Fibroblast of the conjunctiva (primary cell): Measurements from ENCODE around the gene FNDC3B.

Experiments used
- DNase-seq: peaks from one replicate; pipeline ENCODE4 v3.0.0-alpha.2; 2010; ENCODE audit warnings: low read depth

FNDC3B gene

DNA sequence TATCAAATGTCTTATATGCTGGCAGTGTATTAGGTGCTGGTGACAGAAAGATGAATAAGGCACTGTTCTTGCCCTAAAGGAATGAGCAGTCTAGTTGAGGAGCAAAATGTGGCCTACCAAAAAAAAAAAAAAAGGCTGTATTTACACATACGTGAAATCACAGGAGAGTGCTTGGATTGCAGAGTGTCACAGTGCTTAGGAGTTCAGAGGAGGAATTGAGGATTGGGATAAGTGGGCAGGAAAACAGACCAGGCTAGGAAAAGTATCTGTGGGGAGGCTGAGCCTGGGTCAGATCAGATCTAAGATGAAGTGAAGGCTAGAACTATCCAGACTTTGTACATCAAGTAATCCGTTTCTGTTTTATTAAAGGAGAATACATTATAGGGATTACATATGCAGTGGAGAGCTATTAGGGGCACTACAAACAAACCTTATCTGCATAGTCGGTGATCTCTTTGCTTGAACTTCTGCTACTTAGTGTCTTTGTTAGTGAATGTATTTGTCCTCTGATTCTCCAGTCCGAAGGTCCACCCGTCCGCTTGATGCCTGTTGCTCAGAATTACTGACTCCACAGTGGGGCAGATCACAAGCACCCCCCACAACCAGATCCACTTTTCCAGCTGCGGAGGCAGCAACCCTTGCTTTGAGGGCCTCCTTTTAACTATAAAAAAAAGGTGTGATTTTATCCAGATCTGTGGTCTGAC is 80.0 kb downstream of the FNDC3B start:
- DNase-seq, result no peak

- no peak for DNase-seq
Observed at GRCh38 chr3:172120912-172121311, 81.5 kb downstream of the FNDC3B start.

DNA sequence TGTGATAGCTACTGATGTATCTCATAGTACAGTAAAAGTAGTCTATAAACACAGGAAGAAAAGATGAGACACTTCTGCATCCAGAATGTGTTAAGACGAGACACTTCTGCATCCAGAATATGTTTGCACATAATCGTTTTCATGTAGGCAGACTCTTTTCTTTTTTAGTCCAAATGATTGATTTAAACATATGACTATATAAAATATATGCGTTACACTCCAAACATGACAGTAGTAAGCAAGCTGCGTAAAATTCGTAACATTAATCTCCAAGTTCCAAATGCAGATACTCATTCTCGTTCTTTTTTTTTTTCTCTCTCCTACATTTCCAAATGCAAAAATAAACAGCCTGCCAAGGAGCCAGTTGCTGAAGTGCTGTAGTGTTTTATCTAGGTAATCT is 82.6 kb downstream of the FNDC3B start:
- no peak for DNase-seq

DNA sequence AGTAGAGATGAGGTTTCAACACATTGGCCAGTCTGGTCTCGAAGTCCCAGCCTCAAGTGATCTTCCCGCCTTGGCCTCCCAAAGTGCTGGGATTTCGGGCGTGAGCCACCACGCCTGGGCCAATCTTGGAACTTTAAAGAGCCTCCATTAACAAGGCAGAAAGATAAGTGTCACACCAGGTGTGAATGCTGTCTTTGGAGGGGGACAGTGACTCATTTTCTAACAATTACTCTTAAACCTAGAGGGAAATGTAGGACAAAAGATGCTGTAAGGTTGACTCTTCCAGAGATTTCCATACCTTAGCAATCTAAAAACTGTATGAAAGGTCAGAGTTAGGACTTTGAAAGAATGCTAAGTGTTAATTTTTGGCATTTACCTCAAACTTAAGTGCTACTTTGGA is 84.9 kb downstream of the FNDC3B start:
- DNase-seq, result no peak

DNA sequence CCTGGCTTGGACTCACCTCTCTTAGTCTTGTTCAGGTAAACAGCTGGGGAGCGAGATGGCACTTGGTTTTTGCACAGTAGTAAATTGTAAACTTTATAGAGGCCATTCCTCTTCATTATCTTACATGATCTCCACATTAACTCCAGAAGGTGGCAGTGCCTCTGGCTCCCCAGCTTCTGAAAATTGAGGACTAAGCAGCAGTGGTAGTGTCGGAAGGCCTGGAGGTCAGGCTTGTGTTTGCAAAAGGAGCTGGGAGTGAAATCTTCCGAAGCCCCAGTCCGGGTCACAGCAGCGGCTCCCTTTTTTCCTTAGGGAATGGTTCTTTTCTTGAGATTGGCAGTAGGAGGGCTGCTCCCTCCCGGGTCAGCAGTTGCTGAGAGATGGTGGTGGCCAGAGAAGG is 85.7 kb downstream of the FNDC3B start:
- DNase-seq, result no peak

DNA sequence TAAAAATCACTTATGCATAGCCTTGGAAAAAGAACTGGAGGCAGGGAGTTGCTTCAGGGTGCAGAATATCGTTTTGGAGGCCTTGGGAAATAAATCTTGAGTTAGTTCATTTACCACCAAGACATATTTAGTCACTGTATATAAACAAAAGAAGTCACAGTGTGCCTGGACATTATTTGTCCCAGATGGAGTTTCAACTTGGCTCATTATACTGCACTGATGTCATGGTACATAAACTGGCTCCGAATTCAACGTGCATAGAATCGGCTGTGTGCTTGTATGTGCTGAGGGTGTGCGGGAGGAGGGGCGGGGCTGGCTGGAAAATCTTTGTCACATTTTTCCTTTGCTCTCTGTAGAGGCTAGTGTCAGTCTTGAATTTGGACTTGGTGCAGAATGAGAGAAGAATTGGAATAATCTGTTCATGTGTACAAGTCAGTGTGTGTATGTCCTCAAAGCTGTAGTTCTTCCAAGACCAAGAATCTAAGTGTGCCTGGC is 86.6 kb downstream of the FNDC3B start:
- peak; percentile 76 for DNase-seq

DNA sequence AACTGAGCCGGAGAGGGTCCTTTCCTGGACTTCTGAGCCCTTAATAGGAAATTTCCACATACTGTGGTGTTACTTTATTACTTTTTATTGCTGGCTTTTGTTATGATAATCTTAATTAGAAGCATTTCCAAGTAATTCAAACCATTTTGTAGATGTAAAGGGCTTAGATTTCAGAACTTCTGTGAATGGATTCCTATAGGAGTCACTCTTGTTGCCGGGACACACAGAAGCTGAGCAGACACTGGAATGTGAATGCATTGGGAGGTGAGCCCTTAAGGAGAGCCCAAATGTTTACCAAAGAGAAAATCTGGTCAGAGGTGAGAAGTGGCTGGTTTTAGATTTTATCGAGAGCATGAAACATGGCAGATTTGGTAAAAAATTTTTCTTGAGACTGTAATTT is 87.4 kb downstream of the FNDC3B start:
- no peak for DNase-seq

- DNase-seq, result no peak
Observed at GRCh38 chr3:172127141-172127540, 87.8 kb downstream of the FNDC3B start.

DNA sequence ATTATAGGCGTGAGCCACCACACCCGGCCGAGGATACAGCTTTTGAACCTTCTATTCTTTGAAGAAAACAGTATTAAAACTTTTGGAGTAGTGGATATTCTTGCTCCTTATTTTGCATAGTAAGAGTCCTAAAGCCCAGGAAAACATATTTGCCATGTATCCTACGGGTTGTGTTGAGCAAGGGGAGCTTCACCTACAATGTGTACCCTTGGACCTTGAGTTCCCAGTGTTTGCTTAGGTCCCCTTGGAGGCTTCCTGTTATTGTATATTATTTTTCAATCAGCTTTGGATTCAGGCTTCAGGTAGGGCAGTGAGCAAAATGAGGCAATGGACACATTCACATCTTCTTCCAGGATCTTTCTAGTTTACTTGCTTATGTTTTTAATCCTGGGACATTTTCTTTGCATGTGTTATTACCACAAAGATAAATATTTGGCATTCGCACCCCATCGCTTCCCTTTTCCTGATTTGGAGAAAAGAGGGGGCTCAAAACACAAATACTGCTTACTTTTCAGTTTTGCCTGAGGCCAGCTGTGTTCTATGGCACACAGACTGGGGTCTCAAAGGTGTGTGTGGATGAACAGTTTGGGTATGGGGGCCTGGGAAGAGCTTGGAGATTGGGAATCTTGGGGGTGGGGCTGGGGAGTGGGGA is 88.7 kb downstream of the FNDC3B start:
- DNase-seq, result no peak

GRCh38 chr3:172128858-172129257 is 89.5 kb downstream of the FNDC3B start:
- no peak for DNase-seq

DNA sequence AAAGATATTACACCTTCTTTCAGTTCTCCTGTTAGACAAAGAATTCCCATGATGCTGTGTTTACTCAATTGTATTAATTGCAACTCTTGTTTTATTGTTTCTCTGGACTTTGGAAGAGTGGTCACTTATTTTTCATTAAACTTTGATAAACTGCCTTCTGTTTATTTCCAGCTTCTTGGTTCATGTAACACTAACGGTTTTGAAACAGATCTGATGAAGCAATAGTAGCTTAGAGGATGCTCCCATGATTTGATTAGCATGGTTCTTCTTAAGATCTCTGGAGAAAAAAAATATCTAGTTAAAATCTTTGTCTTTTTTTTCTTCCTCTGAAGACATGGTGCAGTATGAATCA is 90.1 kb downstream of the FNDC3B start:
- DNase-seq, result no peak

DNA sequence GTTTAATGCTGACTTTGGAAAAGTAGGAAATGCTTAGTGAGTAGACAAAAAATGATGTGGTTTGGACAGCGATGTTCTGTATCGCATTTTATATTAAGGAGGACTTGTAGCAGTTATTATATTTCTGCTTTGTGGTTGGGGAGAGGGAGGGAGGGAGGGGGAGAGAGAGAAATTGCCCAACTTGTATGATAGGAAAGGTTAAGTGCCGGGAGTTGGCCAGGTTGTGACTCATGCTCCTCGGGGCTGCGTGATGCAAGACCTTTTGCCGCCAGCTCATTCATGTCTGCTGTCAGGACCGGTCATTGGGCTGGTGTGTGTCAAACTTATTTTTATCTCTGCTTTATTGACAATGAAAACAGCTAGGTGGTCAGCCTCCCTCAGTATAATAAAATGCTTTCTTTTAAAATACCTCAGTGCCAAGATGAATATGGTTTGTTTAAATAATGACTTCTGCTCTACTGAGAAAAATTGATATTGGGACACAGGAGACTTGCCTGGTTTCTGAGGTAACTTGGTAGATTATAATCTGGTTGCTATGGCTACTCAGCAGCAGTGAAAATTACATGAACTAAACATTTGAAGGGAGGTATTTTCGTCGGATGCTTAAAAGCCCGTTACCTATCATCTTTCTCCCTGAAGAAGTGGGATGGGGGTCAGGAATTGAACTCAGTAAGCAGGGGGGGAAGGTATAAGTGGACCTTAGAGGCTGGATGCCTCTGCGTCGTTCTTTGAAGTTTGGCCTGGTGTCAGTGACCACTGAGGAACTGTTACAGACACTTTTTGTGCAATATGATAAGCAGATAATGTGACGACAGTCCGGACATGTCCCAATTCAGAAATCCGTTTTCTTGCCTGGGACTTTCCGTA is 90.7 kb downstream of the FNDC3B start:
- DNase-seq, result peak; percentile 99

DNA sequence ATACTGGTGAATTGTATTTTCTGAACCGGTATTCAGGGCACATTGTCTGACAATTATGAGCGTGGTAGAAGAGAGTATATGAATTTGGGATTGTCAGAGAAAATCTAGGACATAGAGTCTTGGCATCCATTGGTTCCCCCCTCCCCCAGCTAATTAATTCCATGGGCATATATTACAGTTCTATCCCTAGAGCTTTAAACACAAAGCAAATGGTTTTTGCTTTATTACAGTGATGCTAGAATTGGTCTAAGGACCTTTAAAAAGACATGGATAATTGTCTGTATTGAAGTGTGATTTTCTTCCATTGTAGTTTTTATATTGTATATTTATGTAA is 91.3 kb downstream of the FNDC3B start:
- no peak for DNase-seq

DNA sequence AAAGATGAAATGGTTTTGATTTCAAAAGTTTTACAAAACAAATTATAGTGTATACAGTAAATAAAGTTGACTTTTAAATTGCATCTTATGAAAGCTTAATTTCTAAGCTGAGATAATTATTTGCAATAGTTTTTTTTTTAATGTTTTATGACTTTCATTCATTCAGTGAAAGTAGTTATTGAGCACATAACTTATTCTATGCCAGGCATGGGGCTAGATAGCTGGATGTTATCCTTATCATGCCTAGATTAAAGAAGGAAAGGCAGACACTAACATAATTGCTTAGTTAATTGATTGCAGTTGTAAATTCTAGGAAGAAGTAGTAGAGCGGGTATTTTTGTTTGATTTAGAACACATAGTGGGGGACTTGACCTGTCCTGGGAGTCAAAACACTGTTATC is 92.4 kb downstream of the FNDC3B start:
- DNase-seq, result no peak

DNA sequence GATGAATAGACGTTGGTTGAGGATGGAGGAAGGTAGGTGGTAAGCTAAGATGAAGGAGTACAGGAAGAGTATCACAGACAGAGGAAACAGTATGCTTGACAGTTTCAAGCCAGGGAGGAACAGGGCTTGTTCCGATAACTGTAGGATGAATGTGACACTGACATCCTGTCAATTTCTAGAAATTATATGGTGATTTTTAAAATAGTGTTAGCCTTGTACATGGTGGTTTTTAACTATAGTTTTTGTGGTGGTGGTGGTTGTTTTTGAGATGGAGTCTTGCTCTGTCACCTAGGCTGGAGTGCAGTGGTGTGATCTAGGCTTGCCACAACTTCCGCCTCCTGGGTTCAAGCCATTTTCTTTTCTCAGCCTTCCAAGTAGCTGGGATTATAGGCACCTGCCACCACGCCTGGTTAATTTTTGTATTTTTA is 92.8 kb downstream of the FNDC3B start:
- no peak for DNase-seq

DNA sequence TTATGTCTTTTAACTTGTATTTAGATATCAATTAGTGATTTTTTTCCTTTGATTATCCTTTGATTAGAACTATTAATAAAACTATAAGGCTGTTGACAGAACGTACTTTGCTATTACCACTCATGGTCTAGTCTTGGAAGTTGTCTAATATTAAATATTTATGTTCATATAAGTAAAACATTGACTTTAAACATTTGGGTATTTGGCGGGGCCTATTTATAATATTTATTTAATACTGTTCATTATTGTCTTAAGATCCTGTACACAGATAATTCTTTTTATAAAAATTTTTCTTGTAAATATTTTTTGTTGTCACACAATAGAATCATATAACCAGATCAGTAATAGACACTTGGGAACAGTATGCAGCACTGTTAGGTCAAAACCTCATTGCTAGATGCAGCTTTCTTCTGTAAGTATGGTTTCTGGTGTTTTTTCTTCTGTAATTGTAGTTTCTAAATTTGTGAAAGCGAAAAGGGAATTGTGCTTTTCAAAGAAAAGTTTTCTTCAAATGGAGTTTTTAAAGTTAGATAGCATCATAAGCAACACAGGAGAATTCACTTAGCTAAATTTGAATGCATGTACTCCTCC is 93.4 kb downstream of the FNDC3B start:
- DNase-seq, result no peak

DNA sequence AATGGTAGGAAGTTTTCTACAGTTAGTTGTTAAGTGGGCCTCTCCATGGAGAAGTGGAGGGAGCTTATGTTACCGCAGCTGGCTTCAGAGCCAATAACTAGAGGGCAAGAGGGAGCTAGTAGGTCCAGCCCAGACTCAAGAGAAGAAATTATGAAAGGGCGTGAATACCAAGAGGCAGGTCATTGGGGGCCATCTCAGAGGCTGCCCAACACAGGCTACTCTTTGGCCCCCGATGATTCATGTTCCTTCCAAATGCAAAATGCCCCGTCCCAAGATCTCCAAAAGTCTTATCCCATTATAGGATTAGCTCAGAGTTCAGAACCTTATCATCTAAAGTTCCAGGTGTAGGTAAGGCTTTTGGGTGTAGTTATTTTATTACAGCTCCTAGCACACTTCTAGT is 94.5 kb downstream of the FNDC3B start:
- DNase-seq, result no peak

DNA sequence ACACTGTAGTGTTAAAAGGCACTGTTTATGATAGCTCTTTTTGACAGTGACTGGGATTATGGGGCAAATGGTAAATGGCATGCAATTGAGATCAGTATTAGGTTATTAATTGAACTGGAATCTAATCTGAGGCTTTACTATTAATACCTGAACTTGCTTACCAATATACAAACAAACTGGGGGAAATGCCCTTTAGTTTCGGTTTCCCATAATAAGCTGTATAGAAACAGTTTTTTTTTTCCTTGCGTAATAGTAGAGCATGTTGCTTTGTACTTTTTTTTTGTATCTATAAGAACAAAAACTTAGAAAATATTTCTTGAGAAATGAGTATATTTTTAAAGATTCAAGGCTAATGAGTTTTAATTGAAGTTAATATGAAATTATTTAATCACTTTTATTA is 95.0 kb downstream of the FNDC3B start:
- no peak for DNase-seq

DNA sequence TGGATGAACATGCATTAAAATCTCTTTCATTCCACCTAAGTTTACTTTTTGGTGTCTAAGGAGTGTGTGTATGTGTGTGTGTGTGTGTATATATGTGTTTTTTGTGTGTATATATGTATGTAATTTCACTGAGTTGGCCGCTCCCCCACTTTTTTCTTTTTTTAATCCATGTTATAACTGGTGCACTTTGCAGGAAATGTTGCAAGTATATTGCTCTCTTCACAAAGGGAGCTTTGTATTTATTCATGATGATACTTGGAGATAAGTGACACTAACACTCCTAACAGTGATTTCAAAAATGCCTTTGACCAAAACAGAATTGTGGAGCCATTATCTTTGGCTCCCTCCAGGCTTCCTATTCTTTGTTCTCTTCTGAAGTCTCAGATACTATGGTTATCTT is 95.8 kb downstream of the FNDC3B start:
- DNase-seq, result no peak

GRCh38 chr3:172135820-172136219 is 96.4 kb downstream of the FNDC3B start:
- DNase-seq, result no peak

DNA sequence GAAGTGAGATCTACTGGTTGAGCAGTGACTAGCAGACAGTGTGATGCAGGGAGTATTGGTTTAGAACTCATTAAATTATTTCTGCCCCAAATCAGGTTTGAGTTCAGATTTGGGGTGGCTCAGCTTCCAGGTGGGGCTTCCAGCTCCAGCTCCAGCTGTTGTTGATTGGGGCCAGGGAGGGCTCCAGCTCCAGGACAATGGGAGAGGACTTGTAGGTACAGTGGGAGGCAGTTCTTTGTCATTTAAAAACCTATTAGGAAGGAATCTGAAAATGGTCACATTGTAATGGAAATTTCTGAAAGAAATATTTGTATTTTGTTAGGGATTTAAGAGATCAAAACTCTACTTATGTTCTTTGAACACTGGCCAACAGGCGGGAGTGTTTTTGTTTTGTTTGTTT is 97.0 kb downstream of the FNDC3B start:
- DNase-seq, result no peak

DNA sequence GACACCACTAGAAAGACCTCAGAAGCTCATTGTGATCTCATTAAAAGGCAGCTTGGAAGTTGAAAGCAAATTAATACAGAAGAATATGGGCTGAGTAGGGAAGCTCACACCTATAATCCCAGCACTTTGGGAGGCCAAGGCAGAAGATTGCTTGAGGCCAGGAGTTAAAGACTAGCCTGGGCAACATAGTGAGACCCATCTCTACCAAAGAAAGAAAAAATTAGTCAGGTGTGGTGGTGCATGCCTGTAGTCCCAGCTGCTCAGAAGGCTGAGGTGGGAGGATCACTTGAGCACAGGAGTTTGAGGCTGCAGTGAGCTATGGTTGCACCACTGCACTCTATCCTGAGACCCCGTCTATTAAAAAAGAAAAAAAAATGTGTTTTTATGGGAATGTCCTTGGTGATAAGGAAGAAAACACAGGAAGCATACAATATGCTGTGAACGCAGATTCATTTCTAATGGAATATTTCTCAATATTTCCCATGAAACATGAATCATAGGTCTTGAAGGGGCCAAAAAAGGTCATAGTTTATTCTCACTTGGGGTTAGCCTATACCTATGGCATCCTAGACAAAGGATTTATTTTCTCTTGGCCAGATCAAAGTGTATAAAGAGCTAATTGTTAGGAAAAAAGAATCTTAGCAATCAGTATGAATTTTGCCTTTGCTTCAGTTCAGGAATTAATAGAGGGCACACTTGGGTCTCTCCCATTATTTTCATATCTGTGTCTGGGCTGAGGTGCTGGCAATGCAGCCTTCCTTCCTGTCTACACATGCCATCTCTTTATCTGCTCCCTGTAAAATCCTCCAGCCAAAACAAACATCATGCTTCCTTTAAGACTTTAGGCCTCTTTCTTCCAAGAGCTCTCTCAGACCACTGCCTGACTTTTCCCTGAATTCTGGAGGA is 98.2 kb downstream of the FNDC3B start:
- no peak for DNase-seq
